Activated T-cell treated with anti-CD3 and anti-CD28 coated beads, Interleukin-2, amount 50 U/mL, for 72 hours (primary cell): ENCODE measurements around the gene CTSO. TPM values are rescaled to one million over a fixed set of nuclear protein-coding genes. Genes with fewer than 3 reads are reported as not detected.
A peak's percentile ranks its signal among the peaks of the same experiment; 100 is the strongest.
"Not testable (repeated sequence)": the region's sequence is repeated elsewhere in the genome, so short reads cannot be mapped to it uniquely, and the experiment has no call there.

Source experiments
- ATAC-seq, 2 donors: fragments of 150-1000 bp; cut with Tn5 transposase; replicated peaks in 1 of 2; 2 replicates each; pipeline ENCODE4 v1.10.0; 2021; ENCODE audit warnings: moderate library complexity in 2 of 2, mild to moderate bottlenecking in 1 of 2
- DNase-seq, 2 donors: peaks; one replicate each; pipeline ENCODE4 v3.0.0; 2021 to 2022; ENCODE audit warnings: mixed read lengths in 1 of 2
- H3K27ac Mint-ChIP-seq: one replicate; pipeline ENCODE4 v1.8.0; 2022; ENCODE audit warnings: mild to moderate bottlenecking, moderate library complexity, mixed read lengths
- H3K27me3 Mint-ChIP-seq: one replicate; pipeline ENCODE4 v1.8.0; 2022; ENCODE audit warnings: low read depth, mixed read lengths
- H3K36me3 Mint-ChIP-seq, 2 donors: one replicate each; pipeline ENCODE4 v1.8.0; 2022; ENCODE audit warnings: mixed read lengths in 2 of 2, mild to moderate bottlenecking in 1 of 2; ENCODE audit not compliant: insufficient read depth in 2 of 2
- H3K4me1 Mint-ChIP-seq: one replicate; pipeline ENCODE4 v1.8.0; 2022; ENCODE audit warnings: low read depth, mixed read lengths
- H3K4me3 Mint-ChIP-seq, 2 donors: one replicate each; pipeline ENCODE4 v1.8.0; 2022; ENCODE audit warnings: mild to moderate bottlenecking in 2 of 2, mixed read lengths in 2 of 2, moderate library complexity in 2 of 2
- H3K9me3 Mint-ChIP-seq, 2 donors: one replicate each; pipeline ENCODE4 v1.8.0; 2022; ENCODE audit warnings: mixed read lengths in 2 of 2
- total RNA-seq, 2 donors: library from RNA; stranded (reverse); gene quantifications; one replicate each; pipeline ENCODE4 v1.2.3, GENCODE V29; 2022

Gene CTSO
- total RNA-seq, 2 donors from 2014 or later, result 3.6 to 5.1 TPM

DNA sequence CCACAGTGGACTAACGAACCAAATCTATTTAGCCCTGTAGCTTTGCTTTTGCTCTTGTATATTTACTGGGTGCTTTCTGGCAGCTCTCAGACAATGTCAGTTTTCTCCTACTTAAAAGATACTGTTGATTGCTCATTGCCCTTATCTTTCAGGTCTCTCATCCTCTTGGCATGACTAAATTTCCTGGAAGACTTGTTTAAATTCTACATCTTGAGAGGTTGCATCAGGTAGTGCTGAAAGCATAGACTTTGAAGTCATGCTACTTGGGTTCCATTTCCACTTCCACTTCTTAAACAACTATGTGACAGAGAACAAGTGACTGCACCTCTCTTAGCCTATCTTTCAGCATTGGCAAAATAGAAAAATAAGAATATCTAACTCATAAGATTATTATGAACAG is 41.8 kb downstream of the CTSO start:
- no peaks in the 10 kb centered on the region for H3K9me3 Mint-ChIP-seq
- ATAC-seq (peak; percentile 60 to 78), DNase-seq (no peak)
- peaks cover 7% of the 10 kb centered on the region for H3K4me1 Mint-ChIP-seq
- peak overlapping the region in 1 of 2 donors; percentile 24 for H3K4me3 Mint-ChIP-seq
- no peak overlapping the region for H3K27ac Mint-ChIP-seq
- H3K27me3 Mint-ChIP-seq, result peaks cover 25% of the 10 kb centered on the region
- no peaks in the 10 kb centered on the region for H3K36me3 Mint-ChIP-seq

DNA sequence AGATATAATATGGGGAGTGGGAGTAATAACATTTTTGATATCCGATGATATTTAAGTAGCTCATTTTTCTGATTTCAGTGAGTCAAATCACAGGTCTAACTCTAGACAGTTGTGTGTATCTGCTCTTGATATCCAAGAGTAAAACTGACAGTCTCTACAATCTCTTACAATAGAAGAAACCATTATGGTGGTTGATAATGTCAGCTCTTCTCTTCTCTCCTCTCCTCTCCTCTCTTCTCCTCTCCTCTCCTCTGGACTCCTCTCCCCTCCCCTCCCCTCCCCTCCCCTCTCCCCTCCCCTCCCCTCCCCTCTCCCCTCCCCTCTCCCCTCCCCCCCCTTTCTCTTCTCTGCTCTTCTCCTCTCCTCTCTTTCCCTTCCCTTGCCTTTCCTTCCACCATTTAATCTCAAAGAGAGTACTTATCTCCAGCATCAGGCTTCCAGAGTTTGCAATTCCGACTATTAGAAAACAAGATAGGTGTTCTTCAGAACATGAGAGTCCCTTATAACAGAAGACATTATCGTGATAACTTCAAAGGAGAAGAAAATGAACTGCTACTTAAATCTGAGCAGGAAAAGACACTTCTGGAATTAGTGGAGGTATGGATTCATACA is 43.9 kb downstream of the CTSO start:
- Mint-ChIP-seq H3K4me3 (no peak overlapping the region), H3K27me3 (peaks cover 21% of the 10 kb centered on the region), H3K27ac (no peak overlapping the region), H3K36me3 (no peaks in the 10 kb centered on the region), H3K4me1 (peaks cover 7% of the 10 kb centered on the region), H3K9me3 (no peaks in the 10 kb centered on the region)
- DNase-seq, result no peak
- no peak for ATAC-seq

DNA sequence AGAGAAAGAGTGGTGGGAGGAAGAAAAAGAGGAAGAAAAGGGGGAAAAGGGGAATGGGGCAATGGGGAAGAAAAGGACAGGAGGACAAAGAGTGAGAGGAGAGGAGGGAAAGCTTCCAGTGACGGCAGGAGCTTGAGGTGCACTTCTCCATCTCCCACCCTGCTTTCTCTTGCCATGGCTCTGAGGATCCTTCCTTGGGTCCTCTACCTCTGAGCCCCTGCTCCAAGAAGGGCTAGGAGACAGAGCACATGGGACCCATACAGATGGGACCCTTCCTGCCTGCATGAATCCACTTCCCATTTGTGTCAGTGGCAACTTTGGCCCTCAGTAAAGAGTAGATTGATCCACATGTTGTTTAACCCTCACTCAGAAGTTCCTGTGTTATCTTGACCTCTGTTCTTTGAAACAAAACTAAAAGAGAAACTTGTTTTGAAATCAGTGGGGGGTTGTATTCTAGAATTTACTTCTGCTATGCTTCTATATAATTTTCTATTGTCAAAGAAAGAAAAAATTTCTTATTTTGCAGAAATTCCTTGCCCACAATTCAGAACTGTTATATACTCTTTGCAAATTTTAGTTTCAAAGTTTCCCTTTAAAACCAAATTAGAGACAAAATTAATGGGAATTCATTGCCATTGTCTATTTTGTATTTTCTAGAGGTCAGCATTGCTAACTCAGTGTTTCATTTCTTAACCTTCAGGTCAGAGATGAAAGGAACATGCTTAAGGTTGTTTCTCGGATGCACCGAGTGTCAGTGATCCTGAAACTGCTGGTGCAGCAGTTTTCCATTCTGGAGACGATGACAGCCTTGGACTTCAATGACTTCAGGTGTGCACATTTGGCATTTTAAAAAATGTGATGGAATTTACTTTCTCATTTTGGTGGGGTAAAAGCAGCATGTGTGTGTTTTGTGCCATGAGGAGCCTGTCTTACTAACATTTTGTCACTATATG is 45.2 kb downstream of the CTSO start:
- Mint-ChIP-seq H3K9me3 (no peaks in the 10 kb centered on the region), H3K27me3 (peaks cover 15% of the 10 kb centered on the region), H3K36me3 (no peaks in the 10 kb centered on the region), H3K27ac (no peak overlapping the region), H3K4me3 (peak overlapping the region in 1 of 2 donors; percentile 49), H3K4me1 (peaks cover 7% of the 10 kb centered on the region)
- DNase-seq, result no peak
- ATAC-seq, result no peak

DNA sequence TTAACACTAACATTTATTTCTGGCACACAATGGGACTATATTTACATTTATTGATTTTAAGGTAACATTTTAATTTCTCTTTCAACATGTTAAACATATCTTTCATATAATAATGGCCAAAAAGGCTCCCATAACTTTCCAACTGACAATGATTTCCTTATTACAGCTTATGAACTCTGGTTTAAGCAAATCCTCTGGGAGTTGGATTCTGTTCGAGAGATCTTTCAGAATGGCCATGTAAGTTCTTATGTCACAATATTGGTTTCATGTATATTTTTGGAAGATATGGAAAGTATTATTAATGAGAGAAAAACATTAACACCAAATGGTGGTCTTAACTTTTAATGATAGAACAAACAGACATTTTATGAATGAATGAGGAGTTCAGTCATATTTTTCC is 46.1 kb downstream of the CTSO start:
- Mint-ChIP-seq H3K27ac (no peak overlapping the region), H3K4me1 (peaks cover 7% of the 10 kb centered on the region), H3K4me3 (no peak overlapping the region), H3K36me3 (no peaks in the 10 kb centered on the region), H3K27me3 (peaks cover 15% of the 10 kb centered on the region), H3K9me3 (no peaks in the 10 kb centered on the region)
- ATAC-seq, result no peak
- DNase-seq, result no peak

DNA sequence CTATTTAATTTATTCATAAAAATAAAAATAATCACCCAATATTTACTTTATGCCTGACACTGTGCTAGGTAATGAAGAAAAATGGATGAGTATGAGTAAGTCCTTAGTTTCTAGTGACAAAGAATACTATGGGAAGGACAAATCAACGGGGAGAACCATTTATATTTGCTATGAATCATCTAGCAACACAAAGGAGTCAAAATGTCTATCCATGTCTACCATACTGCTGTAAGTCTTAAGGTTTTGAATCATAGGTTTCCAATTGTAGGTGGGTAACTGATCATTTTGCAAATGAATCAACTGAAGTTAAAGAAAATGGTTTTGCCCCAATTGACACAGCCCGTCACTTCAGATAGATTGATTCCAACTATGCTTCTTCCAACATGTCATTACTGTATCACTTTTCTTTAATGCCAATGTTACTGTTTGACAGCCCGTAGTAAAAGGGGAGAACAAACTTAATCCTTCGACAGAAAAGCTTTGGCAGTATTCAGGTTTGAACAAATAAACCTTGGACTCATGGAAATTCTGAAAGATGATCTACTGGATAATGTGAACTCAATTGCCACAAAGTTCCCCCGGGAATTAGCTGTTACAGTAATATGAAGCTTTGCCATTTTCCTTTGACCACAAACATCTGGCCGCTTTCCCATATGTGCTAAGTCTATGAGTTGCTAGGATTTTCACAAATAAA is 47.0 kb downstream of the CTSO start:
- no peak overlapping the region for H3K27ac Mint-ChIP-seq
- H3K4me3 Mint-ChIP-seq, result no peak overlapping the region
- no peak for DNase-seq
- H3K4me1 Mint-ChIP-seq, result peaks cover 7% of the 10 kb centered on the region
- peaks cover 15% of the 10 kb centered on the region for H3K27me3 Mint-ChIP-seq
- no peaks in the 10 kb centered on the region for H3K9me3 Mint-ChIP-seq
- no peak for ATAC-seq
- no peaks in the 10 kb centered on the region for H3K36me3 Mint-ChIP-seq

DNA sequence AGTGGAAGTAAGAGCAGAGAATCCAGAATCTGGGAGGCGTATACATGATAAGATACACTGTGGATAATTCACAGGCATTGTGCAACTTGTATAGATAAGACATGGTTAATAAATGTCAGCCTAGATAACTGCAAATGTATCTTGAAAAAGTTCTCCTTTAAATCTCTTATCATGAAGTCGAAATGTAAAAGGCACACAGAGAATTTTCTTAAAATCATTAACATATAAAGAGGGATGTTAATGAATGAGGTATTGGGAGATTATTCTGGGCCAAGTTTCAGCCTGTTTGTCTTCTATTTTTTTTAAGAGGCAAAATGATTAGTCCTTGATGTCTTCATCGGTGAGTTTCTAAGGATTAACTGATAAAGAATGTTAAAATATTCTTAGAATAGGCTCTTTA is 49.3 kb downstream of the CTSO start:
- no peak overlapping the region for H3K27ac Mint-ChIP-seq
- DNase-seq (no peak), ATAC-seq (no peak)
- peaks cover 7% of the 10 kb centered on the region for H3K27me3 Mint-ChIP-seq
- peaks cover 7% of the 10 kb centered on the region for H3K4me1 Mint-ChIP-seq
- H3K4me3 Mint-ChIP-seq, result no peak overlapping the region
- H3K9me3 Mint-ChIP-seq, result no peaks in the 10 kb centered on the region
- no peaks in the 10 kb centered on the region for H3K36me3 Mint-ChIP-seq

DNA sequence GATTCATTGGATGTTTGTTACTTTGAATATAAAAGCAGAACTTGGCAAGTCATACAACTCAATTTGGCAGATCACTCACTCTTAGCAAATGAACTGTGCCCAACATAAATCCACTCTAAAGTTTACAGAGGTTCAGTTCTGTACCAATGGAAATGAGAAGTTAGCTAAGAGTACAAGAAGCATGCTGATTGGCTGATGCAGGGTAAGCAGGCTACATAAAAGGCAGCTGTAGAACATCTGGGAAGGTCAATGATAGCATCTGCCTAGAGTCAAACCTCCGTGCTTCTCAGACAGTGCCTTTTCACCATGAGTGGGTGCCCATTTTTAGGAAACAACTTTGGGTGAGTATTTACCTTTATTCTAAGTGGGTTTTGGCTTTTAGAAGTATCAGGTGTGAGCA is 50.2 kb downstream of the CTSO start, which contains the start of gene TDO2:
TSS of gene TDO2 (plus strand) at position 244 of the 400 bp plus-strand sequence. CDS start at position 307, 63 bp downstream.
- Mint-ChIP-seq H3K9me3 (no peaks in the 10 kb centered on the region), H3K36me3 (no peaks in the 10 kb centered on the region), H3K4me3 (no peak within 1 kb of the TSS), H3K27ac (no peak within 1 kb of the TSS), H3K4me1 (peaks cover 7% of the 10 kb centered on the region), H3K27me3 (peaks cover 5% of the 10 kb centered on the region)
- no peak for ATAC-seq
- no peak for DNase-seq

DNA sequence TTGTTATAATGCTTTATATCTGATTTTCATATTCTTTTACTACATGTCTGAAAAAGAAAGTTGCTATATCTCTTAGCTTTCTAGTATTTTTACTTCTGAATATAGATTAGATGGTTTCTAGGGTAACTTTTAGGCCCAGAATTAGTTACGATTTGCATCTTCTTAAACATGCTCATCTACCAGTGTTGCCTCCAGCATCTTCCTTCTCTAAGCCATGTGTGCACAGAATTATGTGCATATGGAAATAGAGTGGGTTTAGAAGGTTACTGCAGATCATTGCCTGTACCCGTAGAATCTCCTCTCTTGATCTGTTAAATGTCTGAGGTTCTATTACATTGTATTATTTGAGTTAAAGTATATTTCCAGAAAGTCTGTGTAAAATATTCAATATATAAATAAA is 52.7 kb downstream of the CTSO start:
- H3K27me3 Mint-ChIP-seq, result no peaks in the 10 kb centered on the region
- H3K4me1 Mint-ChIP-seq, result no peaks in the 10 kb centered on the region
- H3K9me3 Mint-ChIP-seq, result peaks cover 0 to 2% of the 10 kb centered on the region in 2 donors
- no peak overlapping the region for H3K27ac Mint-ChIP-seq
- no peak for DNase-seq
- no peak overlapping the region for H3K4me3 Mint-ChIP-seq
- ATAC-seq, result no peak
- peaks cover 0 to 2% of the 10 kb centered on the region in 2 donors for H3K36me3 Mint-ChIP-seq

DNA sequence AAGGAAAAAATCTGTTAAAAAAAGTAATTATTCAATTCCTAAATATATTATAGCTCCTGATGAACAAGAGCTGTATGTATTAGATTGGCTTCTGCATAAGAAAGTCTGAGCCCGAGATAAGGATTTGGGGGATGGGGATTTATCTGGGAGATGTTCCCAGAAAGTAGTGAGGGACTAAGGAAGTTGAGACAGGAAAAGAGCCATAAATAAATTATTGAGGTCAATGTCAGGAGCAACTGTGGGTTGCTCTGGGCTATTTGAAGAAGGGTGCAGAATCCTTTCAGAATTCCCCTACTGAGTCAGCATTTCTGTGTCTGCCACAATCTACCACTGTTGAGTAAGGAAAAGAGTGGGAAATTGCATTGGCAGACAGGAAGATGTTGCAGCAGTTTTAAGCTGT is 53.3 kb downstream of the CTSO start:
- H3K4me3 Mint-ChIP-seq, result no peak overlapping the region
- ATAC-seq (no peak), DNase-seq (no peak)
- no peak overlapping the region for H3K27ac Mint-ChIP-seq
- peaks cover 0 to 2% of the 10 kb centered on the region in 2 donors for H3K36me3 Mint-ChIP-seq
- H3K9me3 Mint-ChIP-seq, result peaks cover 2% of the 10 kb centered on the region in 2 donors
- no peaks in the 10 kb centered on the region for H3K4me1 Mint-ChIP-seq
- no peaks in the 10 kb centered on the region for H3K27me3 Mint-ChIP-seq

DNA sequence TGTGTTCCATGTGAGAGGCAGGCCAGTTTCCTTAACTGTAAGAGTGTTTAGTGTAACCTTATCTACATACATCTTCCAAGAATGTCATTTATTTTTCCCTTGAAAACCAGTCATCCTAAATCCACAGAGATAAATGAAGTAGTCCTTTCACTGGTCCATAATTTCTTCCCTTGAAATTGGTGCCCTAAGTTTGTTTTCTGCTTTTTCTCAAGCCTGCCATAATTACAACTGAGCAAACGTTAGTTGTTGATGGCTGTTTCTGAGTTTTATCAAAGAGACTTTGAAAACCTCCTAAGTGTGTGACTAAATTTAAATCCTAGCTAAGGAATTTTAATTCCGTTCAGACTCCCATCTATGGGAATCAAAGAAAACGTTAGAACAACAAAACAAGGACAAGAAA is 53.8 kb downstream of the CTSO start:
- no peaks in the 10 kb centered on the region for H3K4me1 Mint-ChIP-seq
- no peak for DNase-seq
- H3K27me3 Mint-ChIP-seq, result no peaks in the 10 kb centered on the region
- H3K36me3 Mint-ChIP-seq, result peaks cover 0 to 2% of the 10 kb centered on the region in 2 donors
- no peak overlapping the region for H3K4me3 Mint-ChIP-seq
- H3K27ac Mint-ChIP-seq, result no peak overlapping the region
- no peak for ATAC-seq
- peaks cover 2 to 3% of the 10 kb centered on the region in 2 donors for H3K9me3 Mint-ChIP-seq

DNA sequence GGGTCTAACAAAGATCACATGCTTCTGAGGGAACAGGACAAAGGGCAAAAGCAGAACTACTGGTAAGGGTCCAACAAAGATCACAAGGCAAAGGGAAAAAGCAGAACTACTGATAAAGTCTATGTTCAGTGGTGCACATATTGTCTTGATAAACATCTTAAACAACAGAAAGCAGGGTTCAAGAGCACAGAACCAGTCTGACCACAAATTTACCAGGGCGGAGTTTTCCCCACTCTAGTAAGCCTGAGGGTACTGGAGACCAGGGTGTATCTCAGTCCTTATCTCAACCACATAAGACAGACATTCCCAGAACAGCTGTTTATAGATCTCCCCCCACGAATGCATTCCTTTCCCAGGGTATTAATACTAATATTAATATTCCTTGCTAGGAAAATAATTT is 55.3 kb downstream of the CTSO start:
- not testable (repeated sequence) for DNase-seq, H3K27ac Mint-ChIP-seq, H3K27me3 Mint-ChIP-seq, H3K4me3 Mint-ChIP-seq, ATAC-seq, H3K4me1 Mint-ChIP-seq, H3K36me3 Mint-ChIP-seq, H3K9me3 Mint-ChIP-seq

DNA sequence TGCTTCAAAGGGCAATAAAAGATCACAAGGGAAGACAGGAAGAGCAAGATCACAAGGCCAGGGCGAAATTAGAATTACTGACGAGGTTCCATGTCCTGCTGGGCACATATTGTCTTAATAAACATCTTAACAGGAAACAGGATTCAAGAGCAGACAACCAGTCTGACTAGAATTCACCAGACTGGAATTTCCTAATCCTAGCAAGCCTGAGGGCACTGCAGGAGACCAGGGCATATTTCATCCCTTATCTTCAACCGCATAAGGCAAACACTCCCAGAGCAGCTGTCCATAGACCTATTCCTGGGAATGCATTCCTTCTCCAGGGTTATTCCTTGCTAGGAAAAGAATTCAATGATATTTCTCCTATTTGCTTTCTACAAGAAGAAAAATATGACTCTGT is 62.6 kb downstream of the CTSO start:
- Mint-ChIP-seq H3K27me3 (peaks cover 19% of the 10 kb centered on the region), H3K4me3 (no peak overlapping the region), H3K4me1 (no peaks in the 10 kb centered on the region), H3K36me3 (peaks cover 0 to 3% of the 10 kb centered on the region in 2 donors), H3K9me3 (peaks cover 2 to 7% of the 10 kb centered on the region in 2 donors), H3K27ac (no peak overlapping the region)
- DNase-seq (no peak), ATAC-seq (no peak)

DNA sequence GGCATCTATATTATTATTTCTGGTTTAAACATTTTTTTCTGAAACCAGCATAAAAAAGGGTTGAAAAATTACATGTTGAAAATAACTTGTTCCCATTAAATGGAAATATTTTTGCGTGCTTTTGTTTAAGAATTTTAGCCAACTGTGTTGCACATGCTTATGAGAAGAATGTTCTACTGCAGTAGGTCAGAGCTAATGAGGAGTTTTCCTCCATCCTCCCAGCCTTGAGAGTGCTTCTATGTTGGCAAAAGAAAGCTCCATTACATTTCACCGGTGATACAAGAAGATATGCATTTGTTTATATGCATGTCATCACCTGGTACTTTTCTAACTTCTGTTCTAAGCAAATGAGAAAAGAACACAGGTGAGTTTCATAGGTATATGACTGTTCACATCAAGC is 63.7 kb downstream of the CTSO start:
- H3K9me3 Mint-ChIP-seq, result peaks cover 2 to 4% of the 10 kb centered on the region in 2 donors
- ATAC-seq (no peak), DNase-seq (no peak)
- H3K36me3 Mint-ChIP-seq, result peaks cover 0 to 3% of the 10 kb centered on the region in 2 donors
- H3K27me3 Mint-ChIP-seq, result peaks cover 19% of the 10 kb centered on the region
- H3K27ac Mint-ChIP-seq, result no peak overlapping the region
- H3K4me3 Mint-ChIP-seq, result no peak overlapping the region
- H3K4me1 Mint-ChIP-seq, result no peaks in the 10 kb centered on the region
